Left lung (tissue), 10 donors: ENCODE results near the gene CD37. TPM values are rescaled to one million over a fixed set of nuclear protein-coding genes. Genes with fewer than 3 reads are reported as not detected.
"Not testable (repeated sequence)": the region's sequence is repeated elsewhere in the genome, so short reads cannot be mapped to it uniquely, and the experiment has no call there.

Experiments used
- ATAC-seq: fragments of 200-7000 bp; cut with Tn5 transposase; one replicate; pipeline ENCODE4 v1.9.1; 2020; ENCODE audit warnings: moderate library complexity
- DNase-seq, 4 donors: peaks; one replicate each; pipeline ENCODE4 v3.0.0-alpha.2; 2013 to 2020
- H3K27ac ChIP-seq, 2 donors: fragments of 200-600 bp; sonication (generic) in 1 of 2; one replicate each; pipeline versions ENCODE4 v1.5.0 to v1.8.0; 2020 to 2021
- H3K27me3 ChIP-seq, 2 donors: fragments of 200-600 bp; sonication (generic) in 1 of 2; one replicate each; pipeline versions ENCODE4 v1.5.0 to v1.8.0; 2020 to 2021
- H3K36me3 ChIP-seq, 2 donors: fragments of 200-600 bp; sonication (generic) in 1 of 2; one replicate each; pipeline versions ENCODE4 v1.5.0 to v1.8.0; 2020 to 2021
- H3K4me1 ChIP-seq, 2 donors: fragments of 200-600 bp; one replicate each; pipeline ENCODE4 v1.8.0; 2021
- H3K4me3 ChIP-seq, 2 donors: fragments of 200-600 bp; sonication (generic) in 1 of 2; one replicate each; pipeline versions ENCODE4 v1.5.0 to v1.8.0; 2020 to 2021; ENCODE audit warnings: mild to moderate bottlenecking in 1 of 2
- H3K9me3 ChIP-seq, 2 donors: fragments of 200-600 bp; sonication (generic) in 1 of 2; one replicate each; pipeline versions ENCODE4 v1.5.0 to v1.8.0; 2020 to 2021
- intact Hi-C, 2 donors: fragments of 100-400 bp; cut with DNase I; formaldehyde crosslinking; loops; one replicate each; pipeline versions ENCODE4 v1.11.2 to v1.14.2; 2022
- polyA plus RNA-seq, 6 donors: library from polyadenylated mRNA; unstranded; fragments of 120-200 nt; gene quantifications; one replicate each; pipeline ENCODE4 v1.2.1, GENCODE V29; 2013; ENCODE audit not compliant: insufficient read length in 6 of 6
- total RNA-seq, 2 donors: library from RNA; stranded (reverse); fragmentation: NEBNext Ultra II Directional; extraction: Animal tissue kit (Norgen Biotek cat#: 25700); gene quantifications; one replicate each; pipeline ENCODE4 v1.2.1, GENCODE V29; 2021
- TF ChIP-seq, protein P1 (sequence below), 2 donors: fragments of 200-600 bp; sonication (generic) in 1 of 2; IDR thresholded peaks; one replicate each; pipeline versions ENCODE4 v1.5.0 to v1.8.0; 2021; ENCODE audit warnings: antibody characterized with exemption in 2 of 2
- donor health status: DM: no; HTN: yes; CAD: no.
- donor health status: DM: no; HTN: no; CAD: no.

The CD37 gene
- total and polyA plus RNA-seq, 8 donors = 36.5 to 83.2 (median 55.5) TPM

- Histone ChIP-seq H3K27ac (no peak within 1 kb of the TSS), H3K9me3 (peaks cover 0 to 17% of the 10 kb centered on the region in 2 donors), H3K4me3 (no peak within 1 kb of the TSS), H3K27me3 (no peaks in the 10 kb centered on the region), H3K4me1 (no peaks in the 10 kb centered on the region), H3K36me3 (peaks cover 0 to 6% of the 10 kb centered on the region in 2 donors)
- DNase-seq (no peak), ATAC-seq (no peak)
- TF ChIP-seq, protein P1, sequence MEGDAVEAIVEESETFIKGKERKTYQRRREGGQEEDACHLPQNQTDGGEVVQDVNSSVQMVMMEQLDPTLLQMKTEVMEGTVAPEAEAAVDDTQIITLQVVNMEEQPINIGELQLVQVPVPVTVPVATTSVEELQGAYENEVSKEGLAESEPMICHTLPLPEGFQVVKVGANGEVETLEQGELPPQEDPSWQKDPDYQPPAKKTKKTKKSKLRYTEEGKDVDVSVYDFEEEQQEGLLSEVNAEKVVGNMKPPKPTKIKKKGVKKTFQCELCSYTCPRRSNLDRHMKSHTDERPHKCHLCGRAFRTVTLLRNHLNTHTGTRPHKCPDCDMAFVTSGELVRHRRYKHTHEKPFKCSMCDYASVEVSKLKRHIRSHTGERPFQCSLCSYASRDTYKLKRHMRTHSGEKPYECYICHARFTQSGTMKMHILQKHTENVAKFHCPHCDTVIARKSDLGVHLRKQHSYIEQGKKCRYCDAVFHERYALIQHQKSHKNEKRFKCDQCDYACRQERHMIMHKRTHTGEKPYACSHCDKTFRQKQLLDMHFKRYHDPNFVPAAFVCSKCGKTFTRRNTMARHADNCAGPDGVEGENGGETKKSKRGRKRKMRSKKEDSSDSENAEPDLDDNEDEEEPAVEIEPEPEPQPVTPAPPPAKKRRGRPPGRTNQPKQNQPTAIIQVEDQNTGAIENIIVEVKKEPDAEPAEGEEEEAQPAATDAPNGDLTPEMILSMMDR (IDR thresholded peaks at IDR 0.05) = no peak
- intact Hi-C loops = no loop called here
These were observed 10.2 kb upstream of the CD37 start, which contains the start of gene SLC6A16 for GRCh38 chr19:49324801-49325576. Gene SLC6A16 (minus strand): TSS chr19:49325191. CDS start chr19:49311347, 13,844 bp downstream.

DNA sequence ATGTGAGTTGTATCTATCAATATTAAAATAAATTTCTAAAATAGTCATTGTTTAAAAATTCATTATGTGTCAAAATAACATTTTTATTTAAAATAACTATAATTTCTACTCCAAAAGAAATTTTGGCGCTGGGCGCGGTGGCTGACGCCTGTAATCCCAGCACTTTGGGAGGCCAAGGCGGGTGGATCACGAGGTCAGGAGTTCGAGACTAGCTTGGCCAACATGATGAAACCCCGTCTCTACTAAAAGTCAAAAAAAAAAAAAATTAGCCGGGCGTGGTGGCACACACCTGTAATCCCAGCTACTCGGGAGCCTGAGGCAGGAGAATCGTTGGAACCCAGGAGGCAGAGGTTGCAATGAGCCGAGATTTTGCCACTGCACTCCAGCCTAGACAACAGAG lies 9.4 kb upstream of the CD37 start:
- intact Hi-C loops = not testable (repeated sequence)

DNA sequence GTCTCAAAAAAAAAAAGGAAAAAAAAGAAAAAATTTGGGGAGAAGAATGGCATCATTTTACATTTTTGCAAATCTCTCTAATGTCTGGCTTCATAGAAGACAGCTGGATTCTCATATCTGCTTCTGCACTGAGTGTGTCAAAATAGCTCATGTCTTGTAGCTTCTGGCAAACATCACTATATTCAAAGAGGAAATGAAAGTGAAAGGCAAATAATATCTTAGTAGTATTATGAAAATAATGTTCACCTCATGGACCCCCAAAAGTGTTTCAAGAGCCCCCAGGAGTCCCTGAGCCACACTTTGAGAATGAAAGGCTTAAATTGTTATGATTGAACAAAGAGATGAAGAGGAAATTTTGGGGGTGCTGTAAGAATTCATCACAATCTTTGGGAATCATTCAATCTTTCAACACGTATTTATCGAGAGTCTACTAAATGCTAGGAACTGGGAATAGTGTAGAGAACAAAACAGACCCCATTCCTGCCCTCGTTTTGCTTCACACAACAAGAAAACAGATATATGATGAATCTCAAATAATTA lies 9.0 kb upstream of the CD37 start:
- TF ChIP-seq, protein P1 (IDR thresholded peaks at IDR 0.05) = no peak
- Histone ChIP-seq H3K4me3 (no peak overlapping the region), H3K9me3 (peaks cover 0 to 11% of the 10 kb centered on the region in 2 donors), H3K27ac (no peak overlapping the region), H3K27me3 (no peaks in the 10 kb centered on the region), H3K4me1 (peaks cover 0 to under 1% of the 10 kb centered on the region in 2 donors), H3K36me3 (peaks cover 0 to 5% of the 10 kb centered on the region in 2 donors)
- DNase-seq (no peak), ATAC-seq (no peak)
- intact Hi-C loops = no loop called here

More for the DNA sequence above, 9.4 kb upstream of the CD37 start:
- peaks cover 0 to 16% of the 10 kb centered on the region in 2 donors for H3K9me3 ChIP-seq
- not testable (repeated sequence) for H3K4me3 ChIP-seq, H3K36me3 ChIP-seq, H3K27me3 ChIP-seq, DNase-seq, H3K27ac ChIP-seq, ATAC-seq, H3K4me1 ChIP-seq

DNA sequence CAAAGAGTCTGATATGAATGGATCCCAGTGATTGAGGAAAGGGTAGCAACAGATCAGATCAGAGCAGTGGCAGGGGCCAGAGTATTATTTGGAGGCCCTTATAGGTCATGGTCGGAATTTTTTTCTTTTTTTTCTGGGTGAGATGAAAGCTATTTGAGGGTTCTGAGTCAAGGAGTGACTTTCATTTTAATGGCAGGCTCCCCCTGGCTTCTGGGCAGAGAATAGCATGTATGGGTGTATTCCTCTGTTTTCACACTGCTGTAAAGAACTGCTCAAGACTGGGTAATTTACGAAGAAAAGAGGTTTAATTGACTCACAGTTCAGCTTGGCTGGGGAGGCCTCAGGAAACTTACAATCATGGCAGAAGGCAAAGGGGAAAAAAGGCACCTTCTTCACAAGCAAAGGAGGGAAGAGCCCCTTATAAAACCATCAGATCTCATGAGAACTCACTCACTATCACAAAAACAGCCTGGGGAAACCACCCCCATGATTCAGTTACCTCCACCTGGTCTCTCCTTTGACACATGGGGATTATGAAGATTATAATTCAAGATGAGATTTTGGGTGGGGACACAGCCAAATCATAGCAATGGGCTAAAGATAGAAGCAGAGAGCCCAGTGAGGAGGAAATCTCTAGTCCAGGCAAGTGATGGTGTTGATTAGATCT lies 7.2 kb upstream of the CD37 start:
- Histone ChIP-seq H3K27me3 (no peaks in the 10 kb centered on the region), H3K36me3 (no peaks in the 10 kb centered on the region), H3K9me3 (peaks cover 0 to 2% of the 10 kb centered on the region in 2 donors), H3K27ac (no peak overlapping the region), H3K4me3 (no peak overlapping the region), H3K4me1 (peaks cover 0 to 13% of the 10 kb centered on the region in 2 donors)
- DNase-seq = no peak
- TF ChIP-seq, protein P1 (IDR thresholded peaks at IDR 0.05) = peak; percentile 45 to 71
- intact Hi-C loops = no loop called here
- peak; percentile 70 for ATAC-seq

GRCh38 chr19:49328741-49329140 lies 6.5 kb upstream of the CD37 start:
- peaks cover 0 to 20% of the 10 kb centered on the region in 2 donors for H3K4me1 ChIP-seq
- intact Hi-C loops = no loop called here
- no peak overlapping the region for H3K4me3 ChIP-seq
- DNase-seq (no peak), ATAC-seq (no peak)
- no peaks in the 10 kb centered on the region for H3K9me3 ChIP-seq
- TF ChIP-seq, protein P1 (IDR thresholded peaks at IDR 0.05) = no peak
- H3K36me3 ChIP-seq = no peaks in the 10 kb centered on the region
- H3K27ac ChIP-seq = no peak overlapping the region
- H3K27me3 ChIP-seq = no peaks in the 10 kb centered on the region

DNA sequence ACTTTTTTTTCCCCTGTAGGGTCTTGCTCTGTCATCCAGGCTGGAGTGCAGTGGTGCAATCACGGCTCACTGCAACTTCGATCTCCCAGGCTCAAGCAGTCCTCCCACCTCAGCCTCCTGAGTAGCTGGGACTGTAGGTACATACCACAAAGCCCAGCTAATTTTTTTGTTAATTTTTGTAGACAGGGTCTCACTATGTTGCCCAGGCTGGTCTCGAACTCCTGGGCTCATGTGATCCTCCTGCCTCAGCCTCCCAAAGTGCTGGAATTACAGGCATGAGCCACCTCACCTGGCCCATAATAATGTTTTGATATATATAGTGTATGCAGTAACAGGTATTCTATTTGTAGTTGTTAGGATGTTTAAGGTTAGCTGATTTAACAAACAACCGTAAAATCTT lies 4.0 kb upstream of the CD37 start:
- H3K27ac ChIP-seq, H3K36me3 ChIP-seq, intact Hi-C loops, H3K9me3 ChIP-seq, H3K27me3 ChIP-seq, H3K4me3 ChIP-seq, DNase-seq, ATAC-seq: not testable (repeated sequence)
- H3K4me1 ChIP-seq = peaks cover 0 to 40% of the 10 kb centered on the region in 2 donors
